Thymus (tissue), 11 donors: ENCODE measurements around the gene TTC39C. TPM values are rescaled to one million over a fixed set of nuclear protein-coding genes. Genes with fewer than 3 reads are reported as not detected.

ENCODE experiments used
- DNase-seq, 9 donors: peaks; one replicate each; pipeline ENCODE4 v3.0.0-alpha.2; 2013; ENCODE audit warnings: low spot score in 9 of 9, low read depth in 6 of 9, missing footprints in 1 of 9
- H3K27ac ChIP-seq, 2 donors: one replicate each; pipeline ENCODE4 v1.5.1; 2013; ENCODE audit warnings: control low read depth in 1 of 2, low read depth in 1 of 2, low read length in 1 of 2, mild to moderate bottlenecking in 1 of 2, moderate library complexity in 1 of 2
- H3K27me3 ChIP-seq, 2 donors: one replicate each; pipeline ENCODE4 v1.5.1; 2013; ENCODE audit warnings: low read length in 1 of 2; ENCODE audit not compliant: control insufficient read depth in 2 of 2, insufficient read depth in 1 of 2
- H3K36me3 ChIP-seq, 2 donors: one replicate each; pipeline ENCODE4 v1.5.1; 2013; ENCODE audit warnings: low read length in 1 of 2, mild to moderate bottlenecking in 1 of 2, moderate library complexity in 1 of 2; ENCODE audit not compliant: control insufficient read depth in 2 of 2, insufficient read depth in 2 of 2
- H3K4me1 ChIP-seq, 2 donors: one replicate each; pipeline ENCODE4 v1.5.1; 2013; ENCODE audit warnings: low read length in 2 of 2; ENCODE audit not compliant: control insufficient read depth in 2 of 2, insufficient read depth in 2 of 2
- H3K4me3 ChIP-seq, 2 donors: one replicate each; pipeline ENCODE4 v1.5.1; 2013; ENCODE audit warnings: low read length in 2 of 2, control low read depth in 1 of 2, mild to moderate bottlenecking in 1 of 2
- H3K9me3 ChIP-seq, 2 donors: one replicate each; pipeline ENCODE4 v1.5.1; 2013; ENCODE audit warnings: low read length in 1 of 2, mild to moderate bottlenecking in 1 of 2; ENCODE audit not compliant: control insufficient read depth in 2 of 2, insufficient read depth in 1 of 2
- WGBS: extraction: QIAGEN DNeasy Blood & Tissue Kit; methylation state at CpG from one replicate; pipeline ENCODE4 v1.1.7; 2013; 5-methylcytosine and 5-hydroxymethylcytosine counted together
- polyA plus RNA-seq: library from polyadenylated mRNA; stranded (reverse); fragments of 200-250 nt; gene quantifications from one replicate; pipeline ENCODE4 v1.2.3, GENCODE V29; 2013
- total RNA-seq: library from RNA; stranded (reverse); fragments of 120-200 nt; gene quantifications from one replicate; pipeline ENCODE4 v1.2.4, GENCODE V29; 2013
- donor health status: healthy.

The TTC39C gene
- total and polyA plus RNA-seq, 2 donors = 28.0 to 33.7 TPM

- no peak overlapping the region for H3K4me3 ChIP-seq
- no peak for DNase-seq
- 97% methylated on average over 4 of the region's 4 CpGs for WGBS
- H3K36me3 ChIP-seq = peaks cover 0 to 7% of the 10 kb centered on the region in 2 donors
- H3K27me3 ChIP-seq = no peaks in the 10 kb centered on the region
- no peaks in the 10 kb centered on the region for H3K4me1 ChIP-seq
- H3K9me3 ChIP-seq = no peaks in the 10 kb centered on the region
- no peak overlapping the region for H3K27ac ChIP-seq
Measured at GRCh38 chr18:24104486-24104885, 89.9 kb downstream of the TTC39C start.

- DNase-seq = no peak
- Histone ChIP-seq H3K9me3 (no peaks in the 10 kb centered on the region), H3K27me3 (no peaks in the 10 kb centered on the region), H3K36me3 (peaks cover 0 to under 1% of the 10 kb centered on the region in 2 donors), H3K4me3 (no peak overlapping the region), H3K27ac (no peak overlapping the region), H3K4me1 (no peaks in the 10 kb centered on the region)
- WGBS = 100% methylated on average over 1 of the region's 1 CpG
Measured at GRCh38 chr18:24108641-24109040, 94.1 kb downstream of the TTC39C start.

GRCh38 chr18:24111936-24112335 lies 97.4 kb downstream of the TTC39C start:
- DNase-seq = no peak
- Histone ChIP-seq H3K9me3 (no peaks in the 10 kb centered on the region), H3K27ac (no peak overlapping the region), H3K27me3 (no peaks in the 10 kb centered on the region), H3K4me3 (no peak overlapping the region), H3K4me1 (peaks cover 4 to 9% of the 10 kb centered on the region in 2 donors), H3K36me3 (peaks cover 3 to 5% of the 10 kb centered on the region in 2 donors)
- 95% methylated on average over 2 of the region's 2 CpGs for WGBS

- 96% methylated on average over 4 of the region's 4 CpGs for WGBS
- Histone ChIP-seq H3K9me3 (no peaks in the 10 kb centered on the region), H3K4me1 (peaks cover 4 to 9% of the 10 kb centered on the region in 2 donors), H3K36me3 (peaks cover 5% of the 10 kb centered on the region in 2 donors), H3K27ac (no peak overlapping the region), H3K27me3 (no peaks in the 10 kb centered on the region), H3K4me3 (no peak overlapping the region)
- DNase-seq = no peak
Measured at GRCh38 chr18:24112464-24112863, 97.9 kb downstream of the TTC39C start.

- H3K4me3 ChIP-seq = no peak overlapping the region
- 97% methylated on average over 15 of the region's 15 CpGs for WGBS
- no peak for DNase-seq
- peaks cover 4 to 9% of the 10 kb centered on the region in 2 donors for H3K4me1 ChIP-seq
- H3K27ac ChIP-seq = no peak overlapping the region
- H3K36me3 ChIP-seq = peaks cover 5 to 9% of the 10 kb centered on the region in 2 donors
- no peaks in the 10 kb centered on the region for H3K9me3 ChIP-seq
- H3K27me3 ChIP-seq = no peaks in the 10 kb centered on the region
Measured at GRCh38 chr18:24112874-24113615, 98.5 kb downstream of the TTC39C start.

- H3K4me3 ChIP-seq = no peak overlapping the region
- WGBS = 92% methylated on average over 4 of the region's 4 CpGs
- H3K27me3 ChIP-seq = no peaks in the 10 kb centered on the region
- no peak for DNase-seq
- no peak overlapping the region for H3K27ac ChIP-seq
- peaks cover 8 to 19% of the 10 kb centered on the region in 2 donors for H3K36me3 ChIP-seq
- no peaks in the 10 kb centered on the region for H3K9me3 ChIP-seq
- H3K4me1 ChIP-seq = peaks cover 4 to 9% of the 10 kb centered on the region in 2 donors
Measured at GRCh38 chr18:24114924-24115549, 100.5 kb downstream of the TTC39C start.

- H3K9me3 ChIP-seq = no peaks in the 10 kb centered on the region
- peak in 1 of 9 donors; percentile 34 for DNase-seq
- no peaks in the 10 kb centered on the region for H3K27me3 ChIP-seq
- H3K4me3 ChIP-seq = no peak overlapping the region
- WGBS = 18% methylated on average over 2 of the region's 2 CpGs
- H3K36me3 ChIP-seq = peaks cover 8 to 19% of the 10 kb centered on the region in 2 donors
- H3K4me1 ChIP-seq = peaks cover 4 to 9% of the 10 kb centered on the region in 2 donors
- H3K27ac ChIP-seq = no peak overlapping the region
Measured at GRCh38 chr18:24115628-24116027, 101.1 kb downstream of the TTC39C start.

- DNase-seq = peak; percentile 56 to 89 (median 83)
- no peak overlapping the region for H3K27ac ChIP-seq
- no peak overlapping the region for H3K4me3 ChIP-seq
- 53% methylated on average over 8 of the region's 8 CpGs for WGBS
- H3K36me3 ChIP-seq = peaks cover 14 to 34% of the 10 kb centered on the region in 2 donors
- H3K27me3 ChIP-seq = no peaks in the 10 kb centered on the region
- H3K9me3 ChIP-seq = no peaks in the 10 kb centered on the region
- H3K4me1 ChIP-seq = peaks cover 4 to 9% of the 10 kb centered on the region in 2 donors
Measured at GRCh38 chr18:24118750-24119577, 104.4 kb downstream of the TTC39C start.

GRCh38 chr18:24120676-24121075 lies 106.1 kb downstream of the TTC39C start:
- DNase-seq = no peak
- Histone ChIP-seq H3K4me1 (peaks cover under 1 to 6% of the 10 kb centered on the region in 2 donors), H3K9me3 (no peaks in the 10 kb centered on the region), H3K36me3 (peaks cover 18 to 43% of the 10 kb centered on the region in 2 donors), H3K27me3 (no peaks in the 10 kb centered on the region), H3K27ac (no peak overlapping the region), H3K4me3 (no peak overlapping the region)
- 98% methylated on average over 4 of the region's 4 CpGs for WGBS
